Spinal cord (tissue), 10 donors: ENCODE data around the gene CLASP1. TPM values are rescaled to one million over a fixed set of nuclear protein-coding genes. Genes with fewer than 3 reads are reported as not detected.

ENCODE experiments used
- DNase-seq, 6 donors: peaks; one replicate each; pipeline versions ENCODE4 v3.0.0 to v3.0.0-alpha.2; 2013 to 2015; ENCODE audit warnings: low spot score in 6 of 6, low read depth in 4 of 6
- H3K27ac ChIP-seq: one replicate; pipeline ENCODE4 v1.5.1; 2013; ENCODE audit warnings: low read depth, low read length, control low read depth
- H3K27me3 ChIP-seq: one replicate; pipeline ENCODE4 v1.6.1; 2013; ENCODE audit warnings: low read length; ENCODE audit not compliant: control insufficient read depth, insufficient read depth
- H3K36me3 ChIP-seq: one replicate; pipeline ENCODE4 v1.6.1; 2013; ENCODE audit warnings: low read length; ENCODE audit not compliant: control insufficient read depth, insufficient read depth
- H3K4me1 ChIP-seq: one replicate; pipeline ENCODE4 v1.6.1; 2013; ENCODE audit warnings: low read length; ENCODE audit not compliant: control insufficient read depth, insufficient read depth
- H3K4me3 ChIP-seq: one replicate; pipeline ENCODE4 v1.5.1; 2013; ENCODE audit warnings: low read depth, low read length, control low read depth
- H3K9me3 ChIP-seq: one replicate; pipeline ENCODE4 v1.6.1; 2013; ENCODE audit warnings: low read length; ENCODE audit not compliant: control insufficient read depth, insufficient read depth
- WGBS: methylation state at CpG from one replicate; pipeline ENCODE4 v1.1.5; 2013; ENCODE audit warnings: missing lambda C conversion rate; ENCODE audit not compliant: insufficient coverage; 5-methylcytosine and 5-hydroxymethylcytosine counted together
- polyA plus RNA-seq, 2 donors: library from polyadenylated mRNA; unstranded; fragments of 120-200 nt; gene quantifications; one replicate each; pipeline ENCODE4 v1.2.1, GENCODE V29; 2013; ENCODE audit not compliant: insufficient read length in 2 of 2
- total RNA-seq, 2 donors: library from RNA; depleted of rRNA in 1 of 2; stranded (reverse); fragments of 120-200 nt in 1 of 2; fragments of >200 nt in 1 of 2; gene quantifications; one replicate each; pipeline versions ENCODE4 v1.2.3 to v1.2.4, GENCODE V29; 2013 to 2014
- donor health status: healthy.

The CLASP1 gene
- total and polyA plus RNA-seq, 4 donors = 51.7 to 98.2 (median 62.8) TPM

- Histone ChIP-seq H3K4me1 (peaks cover 16% of the 10 kb centered on the region), H3K4me3 (no peak overlapping the region), H3K36me3 (no peaks in the 10 kb centered on the region), H3K27ac (peak overlapping the region; percentile 29), H3K9me3 (no peaks in the 10 kb centered on the region), H3K27me3 (no peaks in the 10 kb centered on the region)
- 8% methylated on average over 1 of the region's 3 CpGs for WGBS
- peak in 2 of 6 donors; percentile 77 to 78 for DNase-seq
Observed at GRCh38 chr2:121476684-121477083, 172.6 kb downstream of the CLASP1 start.

DNA sequence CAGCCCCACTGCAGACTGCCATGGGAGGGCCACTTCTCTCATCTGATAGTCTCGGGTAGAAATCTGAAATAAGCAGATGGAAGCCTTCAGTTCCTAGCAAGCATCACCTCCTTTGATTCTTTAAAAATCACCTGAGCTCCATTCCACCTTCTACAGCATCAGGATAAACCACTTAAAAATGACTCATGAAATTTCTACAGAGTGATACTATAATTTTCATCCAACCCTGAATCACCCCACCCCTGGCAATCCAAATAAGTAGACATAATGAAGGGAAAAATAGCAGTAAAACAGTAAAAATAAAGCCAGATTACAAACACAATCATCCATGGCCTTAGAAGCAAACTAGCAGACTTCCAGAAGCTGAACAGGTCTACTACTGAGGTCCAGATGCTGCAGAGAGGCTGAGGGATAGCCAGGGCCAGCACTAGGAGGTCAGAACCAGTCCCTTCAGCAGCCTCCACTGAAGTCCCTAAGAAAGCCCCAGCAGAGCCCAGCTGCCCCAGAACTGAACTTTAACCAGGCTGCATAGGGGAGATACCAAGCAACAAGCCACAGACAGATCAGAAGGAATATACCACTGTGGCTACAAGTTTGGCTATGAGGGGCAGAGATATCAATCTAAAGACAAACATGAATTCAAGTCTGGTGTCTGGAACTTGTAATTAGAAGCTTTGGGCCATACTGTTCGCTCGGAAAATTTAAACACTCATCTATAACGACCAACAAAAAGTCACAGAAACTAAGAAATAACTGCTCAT, 173.3 kb downstream of the CLASP1 start:
- no peak for DNase-seq
- Histone ChIP-seq H3K4me1 (peaks cover 16% of the 10 kb centered on the region), H3K27ac (peak overlapping the region; percentile 29), H3K27me3 (no peaks in the 10 kb centered on the region), H3K36me3 (no peaks in the 10 kb centered on the region), H3K4me3 (no peak overlapping the region), H3K9me3 (no peaks in the 10 kb centered on the region)
- WGBS = 60% methylated on average over 2 of the region's 4 CpGs

GRCh38 chr2:121473512-121473911, 175.8 kb downstream of the CLASP1 start:
- Histone ChIP-seq H3K4me3 (no peak overlapping the region), H3K27ac (no peak overlapping the region)
- no CpG with 5 or more reads among the region's 2 CpGs for whole genome bisulfite sequencing

GRCh38 chr2:121472470-121472993, 176.7 kb downstream of the CLASP1 start:
- H3K36me3 ChIP-seq = peaks cover 12% of the 10 kb centered on the region
- no peak overlapping the region for H3K27ac ChIP-seq
- peaks cover 4% of the 10 kb centered on the region for H3K4me1 ChIP-seq
- 90% methylated on average over 2 of the region's 2 CpGs for WGBS
- no peak for DNase-seq
- no peaks in the 10 kb centered on the region for H3K9me3 ChIP-seq
- H3K4me3 ChIP-seq = no peak overlapping the region
- H3K27me3 ChIP-seq = no peaks in the 10 kb centered on the region

More at GRCh38 chr2:121473512-121473911, 175.8 kb downstream of the CLASP1 start:
- DNase-seq = peak in 2 of 6 donors; percentile 34 to 72
- H3K4me1 ChIP-seq = peaks cover 4% of the 10 kb centered on the region
- no peaks in the 10 kb centered on the region for H3K27me3 ChIP-seq
- no peaks in the 10 kb centered on the region for H3K9me3 ChIP-seq
- H3K36me3 ChIP-seq = peaks cover 12% of the 10 kb centered on the region

- no peaks in the 10 kb centered on the region for H3K27me3 ChIP-seq
- WGBS = no CpG with 5 or more reads among the region's 8 CpGs
- peaks cover 4% of the 10 kb centered on the region for H3K4me1 ChIP-seq
- no peak overlapping the region for H3K4me3 ChIP-seq
- DNase-seq = peak in 2 of 6 donors; percentile 35 to 64
- H3K27ac ChIP-seq = no peak overlapping the region
- no peaks in the 10 kb centered on the region for H3K9me3 ChIP-seq
- peaks cover 12% of the 10 kb centered on the region for H3K36me3 ChIP-seq
Observed at GRCh38 chr2:121471532-121472469, 177.5 kb downstream of the CLASP1 start.

- Histone ChIP-seq H3K4me1 (peaks cover under 1% of the 10 kb centered on the region), H3K4me3 (no peak overlapping the region), H3K27me3 (no peaks in the 10 kb centered on the region), H3K27ac (no peak overlapping the region), H3K36me3 (peaks cover 14% of the 10 kb centered on the region), H3K9me3 (no peaks in the 10 kb centered on the region)
- WGBS = 94% methylated on average over 2 of the region's 4 CpGs
- no peak for DNase-seq
Observed at GRCh38 chr2:121470917-121471316, 178.3 kb downstream of the CLASP1 start.

DNA sequence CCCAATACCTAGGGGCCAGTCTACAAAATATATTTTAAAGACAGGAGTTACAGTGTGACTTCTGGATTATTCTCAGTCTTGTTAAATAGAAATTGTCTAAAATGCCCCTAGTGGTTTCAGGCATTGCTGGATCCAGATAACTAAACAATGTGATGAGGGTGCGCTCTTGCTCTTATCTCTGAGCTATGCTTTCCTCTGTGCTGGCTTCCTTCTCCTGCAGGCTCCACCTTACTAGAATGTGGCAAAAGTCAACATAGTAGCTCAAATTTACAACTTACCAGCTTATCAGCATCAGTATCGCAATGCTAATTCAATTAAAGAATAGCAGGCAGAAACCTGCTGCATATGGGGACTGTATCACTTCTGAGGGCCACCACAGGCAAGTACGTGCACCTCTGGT, 179.9 kb downstream of the CLASP1 start:
- Histone ChIP-seq H3K9me3 (no peaks in the 10 kb centered on the region), H3K27me3 (no peaks in the 10 kb centered on the region), H3K4me3 (no peak overlapping the region), H3K36me3 (peaks cover 14% of the 10 kb centered on the region), H3K27ac (no peak overlapping the region), H3K4me1 (no peaks in the 10 kb centered on the region)
- no peak for DNase-seq
- 94% methylated on average over 2 of the region's 3 CpGs for WGBS

GRCh38 chr2:121468936-121469335, 180.3 kb downstream of the CLASP1 start:
- H3K27ac ChIP-seq = no peak overlapping the region
- no peaks in the 10 kb centered on the region for H3K27me3 ChIP-seq
- no peak overlapping the region for H3K4me3 ChIP-seq
- 92% methylated on average over 2 of the region's 6 CpGs for WGBS
- no peaks in the 10 kb centered on the region for H3K9me3 ChIP-seq
- H3K36me3 ChIP-seq = peaks cover 14% of the 10 kb centered on the region
- no peaks in the 10 kb centered on the region for H3K4me1 ChIP-seq
- DNase-seq = no peak

DNA sequence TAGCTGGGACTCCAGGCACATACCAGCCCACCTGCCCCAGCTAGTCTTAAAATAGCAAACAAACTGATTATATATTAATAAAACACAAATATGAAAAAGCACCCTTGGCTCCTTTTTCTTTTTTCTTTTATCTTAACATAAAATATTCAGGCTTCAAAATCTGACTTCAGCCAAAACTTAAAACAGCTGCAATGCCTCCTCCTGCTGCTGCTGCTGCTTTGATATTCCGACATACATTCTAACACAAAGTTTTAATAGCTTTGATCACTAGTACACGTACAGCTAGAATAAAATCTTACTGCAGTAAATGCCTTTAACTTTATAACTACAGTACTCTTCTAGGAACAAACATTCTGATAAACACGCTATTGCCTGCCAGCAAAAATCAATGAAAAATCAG, 190.0 kb downstream of the CLASP1 start:
- 89% methylated on average over 2 of the region's 3 CpGs for WGBS
- Histone ChIP-seq H3K27ac (no peak overlapping the region), H3K36me3 (peaks cover 2% of the 10 kb centered on the region)

More for the DNA sequence above, 190.0 kb downstream of the CLASP1 start:
- no peaks in the 10 kb centered on the region for H3K9me3 ChIP-seq
- DNase-seq = no peak
- H3K4me3 ChIP-seq = no peak overlapping the region
- H3K4me1 ChIP-seq = no peaks in the 10 kb centered on the region
- no peaks in the 10 kb centered on the region for H3K27me3 ChIP-seq
